ENCODE data around the gene TMEM184A. TPM values are rescaled to one million over a fixed set of nuclear protein-coding genes. Genes with fewer than 3 reads are reported as not detected.

Gene TMEM184A
- total and polyA plus RNA-seq, 2 experiments from 2014 or later = 14.5 to 24.7 TPM

DNA sequence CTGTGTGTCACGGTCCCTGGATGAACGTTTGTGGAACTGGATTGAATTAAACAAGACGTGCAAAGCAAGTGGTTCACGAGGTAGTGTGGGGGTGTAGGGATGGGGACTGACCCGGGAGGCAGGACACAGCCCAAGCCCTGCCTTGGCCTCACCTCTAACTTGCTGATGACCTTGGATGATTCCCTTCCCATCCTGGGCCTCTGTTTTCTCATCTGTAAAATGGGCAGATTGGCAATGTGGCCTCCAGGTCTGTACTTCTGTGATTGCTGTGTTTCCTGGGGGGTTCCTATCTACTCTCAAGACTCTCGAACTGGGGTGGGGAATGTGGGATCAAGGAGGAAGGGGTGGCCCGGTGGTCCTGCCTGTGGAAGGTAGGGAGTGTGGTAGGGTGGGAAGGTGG, 19.8 kb upstream of the TMEM184A start:
- H3K9me2 ChIP-seq (replicated peaks; ENCODE audit: insufficient read depth) = no peaks in the 10 kb centered on the region
- no peak for TF ChIP-seq EZH2 (IDR thresholded peaks at IDR 0.05; ENCODE audit: borderline replicate concordance)
- TF ChIP-seq, protein P1, sequence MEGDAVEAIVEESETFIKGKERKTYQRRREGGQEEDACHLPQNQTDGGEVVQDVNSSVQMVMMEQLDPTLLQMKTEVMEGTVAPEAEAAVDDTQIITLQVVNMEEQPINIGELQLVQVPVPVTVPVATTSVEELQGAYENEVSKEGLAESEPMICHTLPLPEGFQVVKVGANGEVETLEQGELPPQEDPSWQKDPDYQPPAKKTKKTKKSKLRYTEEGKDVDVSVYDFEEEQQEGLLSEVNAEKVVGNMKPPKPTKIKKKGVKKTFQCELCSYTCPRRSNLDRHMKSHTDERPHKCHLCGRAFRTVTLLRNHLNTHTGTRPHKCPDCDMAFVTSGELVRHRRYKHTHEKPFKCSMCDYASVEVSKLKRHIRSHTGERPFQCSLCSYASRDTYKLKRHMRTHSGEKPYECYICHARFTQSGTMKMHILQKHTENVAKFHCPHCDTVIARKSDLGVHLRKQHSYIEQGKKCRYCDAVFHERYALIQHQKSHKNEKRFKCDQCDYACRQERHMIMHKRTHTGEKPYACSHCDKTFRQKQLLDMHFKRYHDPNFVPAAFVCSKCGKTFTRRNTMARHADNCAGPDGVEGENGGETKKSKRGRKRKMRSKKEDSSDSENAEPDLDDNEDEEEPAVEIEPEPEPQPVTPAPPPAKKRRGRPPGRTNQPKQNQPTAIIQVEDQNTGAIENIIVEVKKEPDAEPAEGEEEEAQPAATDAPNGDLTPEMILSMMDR (IDR thresholded peaks at IDR 0.05; ENCODE audit: poor library complexity) = no peak
- TF ChIP-seq EZH2phosphoT487 (IDR thresholded peaks at IDR 0.05; ENCODE audit: low read depth, severe bottlenecking, unreplicated experiment) = no peak
- WGBS (ENCODE audit: low lambda C conversion rate, missing lambda C conversion rate) = 93% methylated on average over 7 of the region's 7 CpGs
- DNase-seq (ENCODE audit: low spot score) = no peak
- peaks cover 3% of the 10 kb centered on the region for H3K79me2 ChIP-seq
- H3K27ac ChIP-seq = no peak overlapping the region
- H2AFZ ChIP-seq = no peak overlapping the region
- no peaks in the 10 kb centered on the region for H3K27me3 ChIP-seq
- no peaks in the 10 kb centered on the region for H4K20me1 ChIP-seq (ENCODE audit: insufficient read depth, poor library complexity, severe bottlenecking)
- no peaks in the 10 kb centered on the region for H3K36me3 ChIP-seq (replicated peaks; ENCODE audit: insufficient read depth, low read depth)
- H3K4me1 ChIP-seq (ENCODE audit: insufficient read depth) = peaks cover 9% of the 10 kb centered on the region
- H3K4me3 ChIP-seq = no peak overlapping the region
- no peaks in the 10 kb centered on the region for H3K9me3 ChIP-seq (ENCODE audit: low read depth)
- no peak overlapping the region for H3K4me2 ChIP-seq

DNA sequence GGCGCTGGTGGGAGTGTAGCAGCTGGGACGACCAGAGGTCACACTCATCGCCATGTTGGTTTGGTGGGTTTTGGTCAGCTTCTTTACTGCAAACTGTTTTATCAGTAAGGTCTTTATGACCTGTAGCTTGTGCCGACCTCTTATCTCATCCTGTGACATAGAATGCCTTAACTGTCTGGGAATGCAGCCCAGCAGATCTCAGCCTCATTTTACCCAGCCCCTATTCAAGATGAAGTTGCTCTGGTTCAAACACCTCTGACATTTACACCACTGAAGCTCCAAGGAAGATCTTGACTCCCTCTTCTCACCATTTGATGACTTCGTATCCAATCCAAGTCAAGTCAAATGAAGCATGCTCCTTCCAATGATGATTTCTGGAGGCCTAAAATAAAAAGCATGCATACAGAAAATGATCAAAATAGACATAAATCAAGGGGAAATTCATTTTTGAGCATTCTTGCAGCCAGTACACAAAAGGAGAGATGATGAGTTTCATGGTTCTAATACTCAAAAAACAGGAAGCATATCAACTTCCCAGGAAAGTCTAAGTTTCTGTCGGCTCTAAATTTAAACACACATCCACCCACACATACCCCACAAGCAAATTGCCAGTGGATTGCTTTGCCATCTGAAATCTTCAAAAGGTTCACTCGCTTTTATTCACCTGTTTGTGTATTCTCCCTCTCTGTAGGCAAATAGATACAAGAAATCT, 16.3 kb upstream of the TMEM184A start:
- peak overlapping the region; percentile 99 for H3K4me2 ChIP-seq
- H3K4me1 ChIP-seq (ENCODE audit: insufficient read depth) = peaks cover 30% of the 10 kb centered on the region
- H3K9me2 ChIP-seq (replicated peaks; ENCODE audit: insufficient read depth) = no peaks in the 10 kb centered on the region
- H3K36me3 ChIP-seq (replicated peaks; ENCODE audit: insufficient read depth, low read depth) = no peaks in the 10 kb centered on the region
- H3K9me3 ChIP-seq (ENCODE audit: low read depth) = no peaks in the 10 kb centered on the region
- H3K79me2 ChIP-seq = peaks cover 21% of the 10 kb centered on the region
- peak overlapping the region; percentile 99 for H3K27ac ChIP-seq
- no peaks in the 10 kb centered on the region for H3K27me3 ChIP-seq
- no peak for DNase-seq (ENCODE audit: low spot score)
- WGBS (ENCODE audit: low lambda C conversion rate, missing lambda C conversion rate) = 72% methylated on average over 7 of the region's 7 CpGs
- TF ChIP-seq, protein P1 (IDR thresholded peaks at IDR 0.05; ENCODE audit: poor library complexity) = no peak
- no peak for TF ChIP-seq EZH2phosphoT487 (IDR thresholded peaks at IDR 0.05; ENCODE audit: low read depth, severe bottlenecking, unreplicated experiment)
- no peak for TF ChIP-seq EZH2 (IDR thresholded peaks at IDR 0.05; ENCODE audit: borderline replicate concordance)
- H2AFZ ChIP-seq = no peak overlapping the region
- no peak overlapping the region for H3K4me3 ChIP-seq
- H4K20me1 ChIP-seq (ENCODE audit: insufficient read depth, poor library complexity, severe bottlenecking) = no peaks in the 10 kb centered on the region

DNA sequence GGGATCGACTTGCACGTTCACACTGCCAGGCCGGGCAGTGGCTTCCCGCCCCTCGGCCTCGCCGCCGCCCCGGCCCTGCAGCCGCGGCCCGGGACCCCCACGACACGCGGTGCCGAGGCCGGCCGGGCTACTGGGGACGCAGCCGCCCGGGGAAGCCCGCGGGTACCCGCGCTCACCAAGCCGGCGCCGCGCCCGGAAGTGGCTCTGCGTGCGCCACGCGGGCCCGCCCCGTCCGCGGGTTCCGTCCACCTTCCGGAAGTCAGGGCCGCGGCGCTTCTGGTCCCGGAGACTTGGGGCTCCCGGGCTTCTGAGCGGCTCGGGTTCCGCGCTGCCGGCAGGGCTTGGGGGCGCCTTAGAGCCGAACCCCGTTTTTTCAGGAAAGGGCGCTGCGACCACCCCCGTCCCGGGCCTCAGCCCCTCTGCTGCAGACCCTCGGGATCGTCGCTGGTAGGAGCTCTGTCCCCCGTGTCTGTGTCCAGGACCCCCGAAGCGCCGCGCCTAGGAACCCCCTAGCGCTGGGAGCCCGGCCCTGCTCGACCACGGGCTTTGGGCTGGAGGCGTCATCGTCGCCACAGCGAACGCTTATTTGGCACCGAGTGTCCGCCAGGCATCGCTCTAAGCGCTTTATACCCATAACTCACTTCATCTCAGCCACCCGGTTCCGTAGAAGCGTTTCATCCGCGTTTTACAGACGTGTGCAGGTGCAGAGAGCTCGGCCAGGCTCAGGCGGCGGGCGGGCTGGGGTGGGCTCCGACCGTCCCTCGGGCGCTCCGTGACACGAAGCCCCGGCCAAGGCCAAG, 14.0 kb upstream of the TMEM184A start, which contains the start of gene PSMG3:
TSS of gene PSMG3 (minus strand) at position 200 of the 800 bp plus-strand sequence. CDS start 693 bp downstream, outside the sequence.
- no peaks in the 10 kb centered on the region for H3K9me2 ChIP-seq (replicated peaks; ENCODE audit: insufficient read depth)
- H3K9me3 ChIP-seq (ENCODE audit: low read depth) = no peaks in the 10 kb centered on the region
- H3K27ac ChIP-seq = peak within 1 kb of the TSS; percentile 99
- H3K4me3 ChIP-seq = peak within 1 kb of the TSS; percentile 98
- H4K20me1 ChIP-seq (ENCODE audit: insufficient read depth, poor library complexity, severe bottlenecking) = no peaks in the 10 kb centered on the region
- no peaks in the 10 kb centered on the region for H3K27me3 ChIP-seq
- H3K4me1 ChIP-seq (ENCODE audit: insufficient read depth) = peaks cover 34% of the 10 kb centered on the region
- 5% methylated on average over 51 of the region's 95 CpGs for WGBS (ENCODE audit: low lambda C conversion rate, missing lambda C conversion rate)
- H3K79me2 ChIP-seq = peaks cover 21% of the 10 kb centered on the region
- peak; percentile 97 for DNase-seq (ENCODE audit: low spot score)
- peak within 1 kb of the TSS; percentile 88 for H2AFZ ChIP-seq
- no peak for TF ChIP-seq EZH2phosphoT487 (IDR thresholded peaks at IDR 0.05; ENCODE audit: low read depth, severe bottlenecking, unreplicated experiment)
- TF ChIP-seq, protein P1 (IDR thresholded peaks at IDR 0.05; ENCODE audit: poor library complexity) = peak; percentile 46
- no peaks in the 10 kb centered on the region for H3K36me3 ChIP-seq (replicated peaks; ENCODE audit: insufficient read depth, low read depth)
- H3K4me2 ChIP-seq = peak within 1 kb of the TSS; percentile 99

Measured in hepatocyte (in vitro differentiated cells).